ENCODE data around the gene TMEM117. TPM values are rescaled to one million over a fixed set of nuclear protein-coding genes. Genes with fewer than 3 reads are reported as not detected.
"Not testable (repeated sequence)": the region's sequence is repeated elsewhere in the genome, so short reads cannot be mapped to it uniquely, and the experiment has no call there.

TMEM117 gene
- total and polyA plus RNA-seq, 2 donors (not counting 3 experiments of a cell fraction or from before 2014, with no cell fraction given) = 1.2 to 3.8 TPM

DNA sequence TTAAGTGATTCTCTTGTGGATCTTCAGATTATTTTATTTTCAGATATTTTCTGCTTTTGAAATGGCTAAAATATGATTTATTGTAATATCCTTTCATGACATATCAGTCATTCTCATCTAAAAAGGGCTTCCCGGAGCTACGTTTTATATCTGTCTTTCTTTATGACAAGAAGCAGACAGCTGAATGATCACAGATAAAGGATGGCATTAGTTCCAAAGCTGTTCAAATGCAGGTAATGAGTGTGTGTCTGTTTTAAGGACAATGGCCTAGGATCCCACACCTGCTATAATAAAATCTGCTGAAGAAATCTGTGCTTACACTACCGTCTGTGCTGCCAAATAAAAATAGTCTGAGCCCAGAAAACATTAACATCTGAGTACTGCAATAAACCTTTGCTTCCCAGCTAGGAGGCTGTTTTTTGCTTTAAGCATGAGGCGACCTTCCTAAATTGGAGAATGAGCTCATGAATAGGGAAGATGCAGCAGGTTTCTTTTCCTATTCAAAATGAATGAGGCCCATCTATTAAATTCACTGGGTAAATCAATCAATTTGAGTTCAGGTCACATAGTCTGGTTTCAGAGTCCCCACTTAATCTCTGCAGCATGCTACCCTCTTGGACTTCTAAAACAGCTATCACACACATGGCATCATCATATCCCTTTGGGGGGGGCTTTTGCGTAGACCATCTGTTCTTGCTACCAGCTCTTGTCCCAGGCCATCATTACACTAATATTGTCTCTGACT is 541.7 kb downstream of the TMEM117 start:
- CTCF ChIA-PET = no interaction called here
- FAIRE-seq = no peak
- intact Hi-C loops (cut with micrococcal nuclease) = no loop called here
- TF ChIP-seq, protein P1, sequence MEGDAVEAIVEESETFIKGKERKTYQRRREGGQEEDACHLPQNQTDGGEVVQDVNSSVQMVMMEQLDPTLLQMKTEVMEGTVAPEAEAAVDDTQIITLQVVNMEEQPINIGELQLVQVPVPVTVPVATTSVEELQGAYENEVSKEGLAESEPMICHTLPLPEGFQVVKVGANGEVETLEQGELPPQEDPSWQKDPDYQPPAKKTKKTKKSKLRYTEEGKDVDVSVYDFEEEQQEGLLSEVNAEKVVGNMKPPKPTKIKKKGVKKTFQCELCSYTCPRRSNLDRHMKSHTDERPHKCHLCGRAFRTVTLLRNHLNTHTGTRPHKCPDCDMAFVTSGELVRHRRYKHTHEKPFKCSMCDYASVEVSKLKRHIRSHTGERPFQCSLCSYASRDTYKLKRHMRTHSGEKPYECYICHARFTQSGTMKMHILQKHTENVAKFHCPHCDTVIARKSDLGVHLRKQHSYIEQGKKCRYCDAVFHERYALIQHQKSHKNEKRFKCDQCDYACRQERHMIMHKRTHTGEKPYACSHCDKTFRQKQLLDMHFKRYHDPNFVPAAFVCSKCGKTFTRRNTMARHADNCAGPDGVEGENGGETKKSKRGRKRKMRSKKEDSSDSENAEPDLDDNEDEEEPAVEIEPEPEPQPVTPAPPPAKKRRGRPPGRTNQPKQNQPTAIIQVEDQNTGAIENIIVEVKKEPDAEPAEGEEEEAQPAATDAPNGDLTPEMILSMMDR (IDR thresholded peaks at IDR 0.05; ENCODE audit: extremely low read depth in 1 of 2, insufficient read depth in 1 of 2, low read depth in 1 of 2, low read length in 2 of 2) = no peak
- TF ChIP-seq GATA2 (IDR thresholded peaks at IDR 0.05; ENCODE audit: insufficient read depth, insufficient read length, low read depth, low read length) = no peak
- no peak for TF ChIP-seq POLR2A (IDR thresholded peaks at IDR 0.05; ENCODE audit: low read depth, low read length)
- Histone ChIP-seq H3K4me1 (ENCODE audit: control insufficient read depth, extremely low read depth, insufficient read depth, low read length) (no peaks in the 10 kb centered on the region), H3K4me3 (replicated peaks in 1 of 3; ENCODE audit: insufficient read depth in 1 of 3, low read depth in 1 of 3, low read length in 3 of 3) (no peak overlapping the region), H3K36me3 (ENCODE audit: control insufficient read depth in 2 of 2, extremely low read depth in 1 of 2, insufficient read depth in 2 of 2, low read length in 2 of 2) (no peaks in the 10 kb centered on the region), H3K27me3 (ENCODE audit: control insufficient read depth in 2 of 2, insufficient read depth in 2 of 2, low read length in 2 of 2) (no peaks in the 10 kb centered on the region), H2AFZ (ENCODE audit: low read depth, low read length) (no peak overlapping the region), H3K9me1 (replicated peaks; ENCODE audit: control insufficient read depth, extremely low read depth, insufficient read depth, low read length) (no peaks in the 10 kb centered on the region), H4K20me1 (replicated peaks; ENCODE audit: control insufficient read depth, extremely low read depth, insufficient read depth, low read length) (no peaks in the 10 kb centered on the region), H3K79me2 (ENCODE audit: control insufficient read depth, insufficient read depth, low read length) (no peaks in the 10 kb centered on the region), H3K27ac (ENCODE audit: insufficient read depth, low read depth, low read length) (no peak overlapping the region), H3K9ac (replicated peaks; ENCODE audit: extremely low read depth, insufficient read depth, low read length) (no peak overlapping the region), H3K4me2 (ENCODE audit: insufficient read depth, low read length) (no peak overlapping the region), H3K9me3 (replicated peaks; ENCODE audit: control insufficient read depth, insufficient read depth, low read length) (no peaks in the 10 kb centered on the region)
- BruUV-seq (replicated peaks) = no TSS peak
- POLR2A ChIA-PET = no interaction called here
- dilution Hi-C loops (cut with MboI; ENCODE audit: extremely low pct_ligation_motif_present, low sequenced_read_pairs) = no loop called here
- no peak for DNase-seq (ENCODE audit: low read depth, low spot score)

DNA sequence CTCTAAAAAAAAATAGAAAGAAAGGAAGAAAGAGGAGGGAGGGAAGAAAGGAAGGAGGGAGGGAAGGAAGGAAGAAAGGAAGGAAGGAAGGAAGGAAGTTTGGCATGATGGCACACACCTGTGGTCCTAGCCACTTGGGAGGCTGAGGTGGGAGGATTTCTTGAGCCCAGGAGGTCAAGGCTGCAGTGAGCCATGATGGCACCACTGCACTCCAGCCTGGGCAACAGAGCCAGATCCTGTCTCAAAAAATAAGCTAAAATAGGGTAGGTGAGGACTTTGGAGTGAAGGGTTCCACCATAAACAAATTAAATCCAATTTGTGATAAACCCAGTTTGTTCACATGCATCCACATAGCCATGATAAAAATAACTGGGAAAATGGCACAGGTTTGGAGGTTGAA is 543.2 kb downstream of the TMEM117 start:
- H4K20me1 ChIP-seq (replicated peaks; ENCODE audit: control insufficient read depth, extremely low read depth, insufficient read depth, low read length); H3K9me3 ChIP-seq (replicated peaks; ENCODE audit: control insufficient read depth, insufficient read depth, low read length); H3K4me1 ChIP-seq (ENCODE audit: control insufficient read depth, extremely low read depth, insufficient read depth, low read length); POLR2A ChIA-PET; FAIRE-seq; dilution Hi-C loops (cut with MboI; ENCODE audit: extremely low pct_ligation_motif_present, low sequenced_read_pairs); H3K36me3 ChIP-seq (ENCODE audit: control insufficient read depth in 2 of 2, extremely low read depth in 1 of 2, insufficient read depth in 2 of 2, low read length in 2 of 2); H3K9ac ChIP-seq (replicated peaks; ENCODE audit: extremely low read depth, insufficient read depth, low read length); H3K27me3 ChIP-seq (ENCODE audit: control insufficient read depth in 2 of 2, insufficient read depth in 2 of 2, low read length in 2 of 2); DNase-seq (ENCODE audit: low read depth, low spot score); H3K27ac ChIP-seq (ENCODE audit: insufficient read depth, low read depth, low read length); H3K4me2 ChIP-seq (ENCODE audit: insufficient read depth, low read length); H2AFZ ChIP-seq (ENCODE audit: low read depth, low read length); CTCF ChIA-PET; H3K9me1 ChIP-seq (replicated peaks; ENCODE audit: control insufficient read depth, extremely low read depth, insufficient read depth, low read length); H3K79me2 ChIP-seq (ENCODE audit: control insufficient read depth, insufficient read depth, low read length); H3K4me3 ChIP-seq (replicated peaks in 1 of 3; ENCODE audit: insufficient read depth in 1 of 3, low read depth in 1 of 3, low read length in 3 of 3); BruUV-seq (replicated peaks); intact Hi-C loops (cut with micrococcal nuclease): not testable (repeated sequence)

All from endothelial cell of umbilical vein (primary cell).